K562 (cell line): ENCODE measurements around the gene SLC9A2. TPM values are rescaled to one million over a fixed set of nuclear protein-coding genes. Genes with fewer than 3 reads are reported as not detected.

Experiments
- ATAC-seq: fragments of 200-7000 bp; cut with Tn5 transposase; 3 replicates; pipeline ENCODE4 v1.9.1; 2020; ENCODE audit warnings: moderate library complexity
- BruUV-seq: library from RNA; stranded (reverse); fragments of 400-500 nt; replicated peaks from 2 replicates; lab custom pipeline; 2021; lab: Mats Ljungman, UMichigan
- CTCF ChIA-PET: fragments of 300-600 bp; formaldehyde crosslinking; extraction: SDS; loops from one replicate; lab custom pipeline; 2021; ENCODE audit warnings: low intra/inter-chr PET ratio; lab: Yijun Ruan, JAX
- POLR2A ChIA-PET: fragments of 300-600, 350-650 bp; sonication (Branson Sonifier 250); formaldehyde crosslinking; extraction: SDS; loops from one replicate; lab custom pipeline; 2021; ENCODE audit warnings: antibody characterized with exemption, inconsistent platforms; lab: Yijun Ruan, JAX
- DNase-seq, 4 experiments: peaks; one replicate each; pipeline versions ENCODE4 v3.0.0 to v3.0.0-alpha.2; 2011 to 2018; ENCODE audit warnings: low spot score in 3 of 4, mixed read lengths in 3 of 4; ENCODE audit errors: extremely low read depth in 1 of 4
- FAIRE-seq: peaks from 2 replicates; lab custom pipeline; 2011; peaks lifted over from hg19 to GRCh38; lab: Jason Lieb, UNC
- H2AFZ ChIP-seq: 2 replicates; pipeline ENCODE4 v1.6.0; 2011; ENCODE audit warnings: low read depth, low read length, control low read depth, inconsistent platforms
- H3K27ac ChIP-seq: fragments of 200-600 bp; 3 replicates; pipeline ENCODE4 v1.8.0; 2011; ENCODE audit warnings: low read depth, mild to moderate bottlenecking, control low read depth, inconsistent platforms, low read length, moderate library complexity, mixed read lengths; ENCODE audit errors: extremely low read depth
- H3K27me3 ChIP-seq, 2 experiments: fragments of 300-600 bp in 1 of 2; 2 replicates in 1 of 2; 3 replicates in 1 of 2; pipeline versions ENCODE4 v1.6.0 to v1.8.0; 2011; ENCODE audit warnings: inconsistent platforms in 2 of 2, low read length in 2 of 2, mild to moderate bottlenecking in 1 of 2, mixed read lengths in 1 of 2, moderate library complexity in 1 of 2; ENCODE audit not compliant: control insufficient read depth in 2 of 2, insufficient read depth in 2 of 2
- H3K36me3 ChIP-seq: fragments of 300-600 bp; 3 replicates; pipeline ENCODE4 v1.8.0; 2011; ENCODE audit warnings: mild to moderate bottlenecking, low read length, inconsistent platforms; ENCODE audit not compliant: control insufficient read depth, insufficient read depth
- H3K4me1 ChIP-seq, 2 experiments: fragments of 200-600 bp in 1 of 2; replicated peaks in 1 of 2; 2 replicates in 1 of 2; 3 replicates in 1 of 2; pipeline versions ENCODE4 v1.5.1 to v1.8.0; 2011; ENCODE audit warnings: inconsistent platforms in 2 of 2, low read length in 2 of 2, mild to moderate bottlenecking in 1 of 2, mixed read lengths in 1 of 2, moderate library complexity in 1 of 2; ENCODE audit not compliant: control insufficient read depth in 2 of 2, insufficient read depth in 2 of 2
- H3K4me2 ChIP-seq: 2 replicates; pipeline ENCODE4 v1.6.1; 2011; ENCODE audit warnings: low read length, control low read depth, inconsistent platforms, mixed read lengths; ENCODE audit not compliant: insufficient read depth
- H3K4me3 ChIP-seq: fragments of 200-600 bp; sonication (generic), shearing (Covaris generic); 2 replicates; pipeline ENCODE4 v1.5.1; 2016; ENCODE audit warnings: control low read depth, inconsistent platforms
- H3K79me2 ChIP-seq: fragments of 200-600 bp; 3 replicates; pipeline ENCODE4 v1.8.0; 2011; ENCODE audit warnings: low read length, inconsistent platforms; ENCODE audit not compliant: control insufficient read depth, insufficient read depth
- H3K9ac ChIP-seq, 2 experiments: 2 replicates each; pipeline versions ENCODE4 v1.6.0 to v1.6.1; 2011; ENCODE audit warnings: low read depth in 2 of 2, low read length in 2 of 2, control low read depth in 1 of 2, inconsistent platforms in 1 of 2, mild to moderate bottlenecking in 1 of 2, mixed read lengths in 1 of 2; ENCODE audit not compliant: insufficient read depth in 1 of 2
- H3K9me1 ChIP-seq: one replicate; pipeline ENCODE4 v1.6.0; 2011; ENCODE audit warnings: inconsistent platforms, mild to moderate bottlenecking, low read length, moderate library complexity; ENCODE audit not compliant: control insufficient read depth, insufficient read depth
- H3K9me3 ChIP-seq: replicated peaks from 2 replicates; pipeline ENCODE4 v1.5.1; 2011; ENCODE audit warnings: low read depth, low read length, inconsistent platforms; ENCODE audit not compliant: control insufficient read depth, insufficient read depth
- H4K20me1 ChIP-seq: replicated peaks from 2 replicates; pipeline ENCODE4 v1.6.1; 2011; ENCODE audit warnings: low read length, inconsistent platforms, mixed read lengths; ENCODE audit not compliant: control insufficient read depth, insufficient read depth
- CHAMP1 ChIP-seq: fragments of 450-650 bp; IDR thresholded peaks from 2 replicates; pipeline ENCODE4 v1.6.1; 2016; ENCODE audit warnings: mild to moderate bottlenecking
- DPF2 ChIP-seq: fragments of 450-650 bp; IDR thresholded peaks from 2 replicates; pipeline ENCODE4 v1.6.1; 2016
- FOSL1 ChIP-seq: fragments of 200-800 bp; sonication (Bioruptor generic); conservative IDR thresholded peaks from 2 replicates; pipeline ENCODE4 v1.6.1; 2016; ENCODE audit warnings: missing genetic modification characterization, missing compliant biosample characterization
- HMG20B ChIP-seq: fragments of 250-450 bp; sonication (Bioruptor Pico); IDR thresholded peaks from 2 replicates; pipeline ENCODE4 v1.5.0; 2021; ENCODE audit warnings: mild to moderate bottlenecking
- KDM4B ChIP-seq, 2 experiments: fragments of 450-650 bp in 1 of 2; sonication (generic) in 1 of 2; IDR thresholded peaks; 2 replicates each; pipeline ENCODE4 v1.6.1; 2016 to 2017; ENCODE audit warnings: borderline replicate concordance in 2 of 2, antibody characterized with exemption in 1 of 2, low read depth in 1 of 2, mild to moderate bottlenecking in 1 of 2
- KHSRP ChIP-seq: fragments of 450-650 bp; IDR thresholded peaks from 2 replicates; pipeline ENCODE4 v1.6.1; 2017
- MAX ChIP-seq: sonication (generic); formaldehyde crosslinking; IDR thresholded peaks from 2 replicates; pipeline ENCODE4 v1.9.0; 2022; ENCODE audit warnings: mild to moderate bottlenecking, missing genetic modification reagents
- MEIS2 ChIP-seq: fragments of 450-650 bp; IDR thresholded peaks from 2 replicates; pipeline ENCODE4 v1.6.1; 2014; ENCODE audit warnings: mild to moderate bottlenecking; ENCODE audit not compliant: partially characterized antibody
- PBX2 ChIP-seq, 2 experiments: IDR thresholded peaks in 1 of 2; conservative IDR thresholded peaks in 1 of 2; 2 replicates each; pipeline ENCODE4 v1.6.1; 2016; ENCODE audit warnings: low read depth in 2 of 2, mild to moderate bottlenecking in 1 of 2, missing compliant biosample characterization in 1 of 2, missing genetic modification characterization in 1 of 2, moderate library complexity in 1 of 2
- POLR2A ChIP-seq: fragments of 450-650 bp; conservative IDR thresholded peaks from 2 replicates; pipeline ENCODE4 v1.6.1; 2016
- RNF2 ChIP-seq: sonication (generic); IDR thresholded peaks from 2 replicates; pipeline ENCODE4 v1.6.1; 2016
- SOX6 ChIP-seq: fragments of 450-650 bp; IDR thresholded peaks from 2 replicates; pipeline ENCODE4 v1.6.1; 2014; ENCODE audit warnings: mild to moderate bottlenecking
- TEAD2 ChIP-seq: fragments of 450-650 bp; IDR thresholded peaks from 2 replicates; pipeline ENCODE4 v1.6.1; 2016; ENCODE audit warnings: missing genetic modification characterization, control low read depth, missing compliant biosample characterization
- TRIM28 ChIP-seq: fragments of 450-650 bp; IDR thresholded peaks from 2 replicates; pipeline ENCODE4 v1.6.1; 2017
- YY1 ChIP-seq, 3 experiments: IDR thresholded peaks; 2 replicates each; pipeline ENCODE4 v1.6.1; 2011; ENCODE audit warnings: low read length in 2 of 3, mild to moderate bottlenecking in 2 of 3, moderate library complexity in 2 of 3, borderline replicate concordance in 1 of 3, control low read depth in 1 of 3, low read depth in 1 of 3; ENCODE audit not compliant: insufficient read depth in 3 of 3, insufficient replicate concordance in 2 of 3, control insufficient read depth in 1 of 3, insufficient read length in 1 of 3; ENCODE audit errors: extremely low read depth in 1 of 3
- ZNF133 ChIP-seq: fragments of 250-450 bp; sonication (Bioruptor Pico); IDR thresholded peaks from 2 replicates; pipeline ENCODE4 v1.4.0; 2020; ENCODE audit warnings: mild to moderate bottlenecking
- ZNF24 ChIP-seq: fragments of 450-650 bp; IDR thresholded peaks from 2 replicates; pipeline ENCODE4 v1.6.1; 2016
- ZNF316 ChIP-seq: fragments of 450-650 bp; IDR thresholded peaks from 2 replicates; pipeline ENCODE4 v1.6.1; 2016
- ZNF77 ChIP-seq: fragments of 250-450 bp; sonication (Bioruptor Pico); IDR thresholded peaks from 2 replicates; pipeline ENCODE4 v1.5.0; 2020
- WGBS: fragments of 100-300 bp; shearing (Covaris generic); methylation state at CpG from one replicate; pipeline ENCODE4 v1.1.6; 2016; ENCODE audit warnings: low coverage, mixed read lengths; ENCODE audit not compliant: insufficient coverage; ENCODE audit errors: missing lambda C conversion rate; 5-methylcytosine and 5-hydroxymethylcytosine counted together
- in situ Hi-C: fragments of 300-500 bp; cut with MboI; formaldehyde crosslinking; loops from 4 replicates; pipeline ENCODE4 v1.15.0; 2018; ENCODE audit warnings: inconsistent platforms, mixed read lengths
- intact Hi-C: fragments of 100-400 bp; cut with micrococcal nuclease; formaldehyde crosslinking; loops from 2 replicates; pipeline ENCODE4 v1.14.2; 2022
- polyA plus RNA-seq, 8 experiments: library from polyadenylated mRNA; depleted of rRNA in 4 of 8; stranded (reverse) in 5 of 8; unstranded in 3 of 8; fragments of >200 nt; fragmentation: Nextera tagmentation in 2 of 8; fragmentation: Illumina TruSeq in 1 of 8; extraction: Ambion mirVana in 2 of 8; extraction: Trizol in 1 of 8; gene quantifications; 2 replicates each; pipeline versions ENCODE4 v1.2.1 to v1.2.3, GENCODE V29; 2011 to 2014; ENCODE audit warnings: inconsistent platforms in 1 of 8, missing spikeins in 1 of 8
- total RNA-seq, 7 experiments: library from RNA; depleted of rRNA in 6 of 7; stranded (reverse); fragments of >200 nt in 6 of 7; fragmentation: Illumina TruSeq in 2 of 7; extraction: Trizol in 2 of 7; gene quantifications; 2 replicates each; pipeline versions ENCODE4 v1.2.1 to v1.2.3, GENCODE V29; 2011 to 2021; ENCODE audit warnings: low replicate concordance in 1 of 7

SLC9A2 gene
- total and polyA plus RNA-seq, 9 of the 15 experiments (the other 6 are each of a cell fraction or from before 2014, with no cell fraction given): 0.45 to 3.3 (median 1.6) TPM

GRCh38 chr2:102635317-102635716, 16.0 kb downstream of the SLC9A2 start:
- DNase-seq: peak; percentile 36 to 72 (median 46)
- CTCF ChIA-PET: no interaction called here
- ATAC-seq: peak; percentile 70
- POLR2A ChIA-PET: interaction anchor here (0.6 to 1.2 kb wide), 2 partner anchors 12 to 19 kb away, joined by 3 to 4 read pairs; no protein-coding TSS in a partner anchor
- peak overlapping the region; percentile 1 to 70; a peak in 3 of 4 replicates for H3K9ac ChIP-seq
- no peaks in the 10 kb centered on the region for H3K9me3 ChIP-seq
- in situ Hi-C loops: no loop called here
- no peaks in the 10 kb centered on the region for H3K9me1 ChIP-seq
- intact Hi-C loops: loop anchor here (2.0 to 5.0 kb wide), 3 partner anchors 17 to 67 kb away; partner anchors contain the start of gene SLC9A2
- FAIRE-seq: no peak
- peak overlapping the region; percentile 75 for H2AFZ ChIP-seq
- peak overlapping the region; percentile 86 for H3K27ac ChIP-seq
- peaks cover 43% of the 10 kb centered on the region for H3K79me2 ChIP-seq
- H3K27me3 ChIP-seq: no peaks in the 10 kb centered on the region
- H3K4me2 ChIP-seq: peak overlapping the region; percentile 76
- no peaks in the 10 kb centered on the region; the same call in 2 of the 3 replicates for H3K36me3 ChIP-seq
- peaks cover 12 to 47% of the 10 kb centered on the region in 2 experiments for H3K4me1 ChIP-seq
- H3K4me3 ChIP-seq: peak overlapping the region; percentile 27
- H4K20me1 ChIP-seq: no peaks in the 10 kb centered on the region
- BruUV-seq: TSS peak; percentile 85
- WGBS: 6% methylated on average over 7 of the region's 7 CpGs
- TF ChIP-seq POLR2A (no peak), ZNF77 (CRISPR knock-in tag) (no peak), RNF2 (no peak), ZNF24 (peak; percentile 45; the same call in 1 of the 2 replicates), TEAD2 (tag) (no peak), ZNF316 (0 out of 2 replicates have a peak, but pooled peaks have one; percentile 6), PBX2 (CRISPR knock-in tag; IDR thresholded peaks at IDR 0.05; ENCODE audit: low read depth) (peak; percentile 55; the same call in 1 of the 2 replicates), PBX2 (tag; conservative IDR thresholded peaks at IDR 0.05; ENCODE audit: low read depth) (peak; percentile 89), KHSRP (no peak), SOX6 (no peak), MEIS2 (peak; percentile 98), DPF2 (0 out of 2 replicates have a peak, but pooled peaks have one; percentile 2), YY1 (IDR thresholded peaks at IDR 0.05; ENCODE audit: borderline replicate concordance in 1 of 3, control insufficient read depth in 1 of 3, extremely low read depth in 1 of 3, insufficient read depth in 3 of 3, insufficient read length in 1 of 3, insufficient replicate concordance in 2 of 3, low read depth in 1 of 3, low read length in 2 of 3) (peak in 1 of 3 experiments; percentile 37), KDM4B (IDR thresholded peaks at IDR 0.05; ENCODE audit: borderline replicate concordance in 2 of 2, low read depth in 1 of 2) (no peak), ZNF133 (CRISPR knock-in tag) (no peak), TRIM28 (no peak), FOSL1 (tag) (0 out of 2 replicates have a peak, but pooled peaks have one; percentile 3), MAX (CRISPR knock-in tag) (no peak), CHAMP1 (0 out of 2 replicates have a peak, but pooled peaks have one; percentile 23), HMG20B (CRISPR knock-in tag) (no peak)
